Neural progenitor cell (in vitro differentiated cells): Measurements from ENCODE around the gene IL12B.

Experiments used
- CTCF ChIP-seq: fragments of 200-600 bp; sonication (generic); IDR thresholded peaks from 2 replicates; pipeline ENCODE4 v1.5.1; 2017; ENCODE audit warnings: antibody characterized with exemption, mild to moderate bottlenecking
- EZH2 ChIP-seq: fragments of 200-600 bp; sonication (generic); IDR thresholded peaks from 2 replicates; pipeline ENCODE4 v1.6.1; 2017; ENCODE audit warnings: antibody characterized with exemption, mild to moderate bottlenecking, moderate library complexity
- EZH2phosphoT487 ChIP-seq: fragments of 200-600 bp; sonication (generic); IDR thresholded peaks from 2 replicates; pipeline ENCODE4 v1.6.1; 2017; ENCODE audit warnings: antibody characterized with exemption

GRCh38 chr5:159319363-159319762, 10.9 kb downstream of the IL12B start:
- no peak for TF ChIP-seq CTCF
- TF ChIP-seq EZH2 = no peak
- no peak for TF ChIP-seq EZH2phosphoT487
